DOHH2 (cell line): ENCODE data around the gene TIMM23B.
"Not testable (repeated sequence)": the region's sequence is repeated elsewhere in the genome, so short reads cannot be mapped to it uniquely, and the experiment has no call there.

Source experiments
- EZH2phosphoT487 ChIP-seq: fragments of 200-600 bp; sonication (generic); IDR thresholded peaks from 2 replicates; pipeline ENCODE4 v1.6.1; 2017; ENCODE audit warnings: borderline replicate concordance, mild to moderate bottlenecking, antibody characterized with exemption, low read length, moderate library complexity, mixed read lengths
- TF ChIP-seq, protein P1 (sequence below): fragments of 200-600 bp; sonication (generic); IDR thresholded peaks from one replicate; pipeline ENCODE4 v1.5.1; 2014; ENCODE audit warnings: antibody characterized with exemption, mild to moderate bottlenecking, low read depth, low read length; ENCODE audit not compliant: poor library complexity, severe bottlenecking

DNA sequence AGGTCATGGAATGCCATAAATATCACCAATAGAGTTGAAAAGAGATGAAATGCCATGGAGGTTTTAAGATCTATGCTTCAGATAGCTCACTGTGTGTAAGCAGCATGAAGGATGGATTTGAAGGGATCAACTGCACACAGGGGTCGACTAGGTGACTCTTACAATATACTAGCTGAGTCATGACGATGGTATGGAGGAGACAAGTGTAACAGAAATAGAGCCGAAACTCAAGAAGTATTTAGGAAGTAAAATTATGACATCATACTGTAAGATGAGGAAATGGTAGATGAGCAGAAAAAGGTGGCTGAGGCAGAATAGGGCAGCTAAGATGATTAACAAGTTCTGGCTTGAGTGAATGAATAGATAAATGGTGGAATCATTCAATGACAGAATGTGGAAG, 38.0 kb upstream of the TIMM23B start:
- TF ChIP-seq, protein P1, sequence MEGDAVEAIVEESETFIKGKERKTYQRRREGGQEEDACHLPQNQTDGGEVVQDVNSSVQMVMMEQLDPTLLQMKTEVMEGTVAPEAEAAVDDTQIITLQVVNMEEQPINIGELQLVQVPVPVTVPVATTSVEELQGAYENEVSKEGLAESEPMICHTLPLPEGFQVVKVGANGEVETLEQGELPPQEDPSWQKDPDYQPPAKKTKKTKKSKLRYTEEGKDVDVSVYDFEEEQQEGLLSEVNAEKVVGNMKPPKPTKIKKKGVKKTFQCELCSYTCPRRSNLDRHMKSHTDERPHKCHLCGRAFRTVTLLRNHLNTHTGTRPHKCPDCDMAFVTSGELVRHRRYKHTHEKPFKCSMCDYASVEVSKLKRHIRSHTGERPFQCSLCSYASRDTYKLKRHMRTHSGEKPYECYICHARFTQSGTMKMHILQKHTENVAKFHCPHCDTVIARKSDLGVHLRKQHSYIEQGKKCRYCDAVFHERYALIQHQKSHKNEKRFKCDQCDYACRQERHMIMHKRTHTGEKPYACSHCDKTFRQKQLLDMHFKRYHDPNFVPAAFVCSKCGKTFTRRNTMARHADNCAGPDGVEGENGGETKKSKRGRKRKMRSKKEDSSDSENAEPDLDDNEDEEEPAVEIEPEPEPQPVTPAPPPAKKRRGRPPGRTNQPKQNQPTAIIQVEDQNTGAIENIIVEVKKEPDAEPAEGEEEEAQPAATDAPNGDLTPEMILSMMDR, result not testable (repeated sequence)
- not testable (repeated sequence) for TF ChIP-seq EZH2phosphoT487
